Lower lobe of right lung (tissue), 2 donors: Measurements from ENCODE around the gene SNRK. TPM values are rescaled to one million over a fixed set of nuclear protein-coding genes. Genes with fewer than 3 reads are reported as not detected.

Source experiments
- ATAC-seq, 2 donors: fragments of 200-7000 bp; cut with Tn5 transposase; one replicate each; pipeline ENCODE4 v1.9.1; 2020 to 2022; ENCODE audit warnings: mild to moderate bottlenecking in 2 of 2, moderate library complexity in 2 of 2
- DNase-seq: peaks from one replicate; pipeline ENCODE4 v3.0.0-alpha.2; 2020
- H3K27ac ChIP-seq: fragments of 200-600 bp; one replicate; pipeline ENCODE4 v1.8.0; 2022
- H3K27me3 ChIP-seq: fragments of 200-600 bp; one replicate; pipeline ENCODE4 v1.8.0; 2022; ENCODE audit warnings: low read depth
- H3K36me3 ChIP-seq: fragments of 200-600 bp; one replicate; pipeline ENCODE4 v1.8.0; 2022; ENCODE audit warnings: mild to moderate bottlenecking
- H3K4me1 ChIP-seq: fragments of 200-600 bp; one replicate; pipeline ENCODE4 v1.8.0; 2022
- H3K4me3 ChIP-seq: fragments of 200-600 bp; one replicate; pipeline ENCODE4 v1.8.0; 2022; ENCODE audit warnings: mild to moderate bottlenecking
- H3K9me3 ChIP-seq: fragments of 200-600 bp; one replicate; pipeline ENCODE4 v1.8.0; 2022
- CTCF ChIP-seq: fragments of 200-600 bp; IDR thresholded peaks from one replicate; pipeline ENCODE4 v1.8.0; 2022; ENCODE audit warnings: antibody characterized with exemption, mild to moderate bottlenecking
- intact Hi-C: fragments of 100-400 bp; cut with DNase I; formaldehyde crosslinking; loops from one replicate; pipeline ENCODE4 v1.11.0; 2022
- total RNA-seq: library from RNA; stranded (reverse); fragmentation: NEBNext Ultra II Directional; extraction: Animal tissue kit (Norgen Biotek cat#: 25700); gene quantifications from one replicate; pipeline ENCODE4 v1.2.1, GENCODE V29; 2021
- donor health status: DM: no; HTN: yes; CAD: no; lungs with severe emphysema.

Gene SNRK
- total RNA-seq, 1 donor from 2014 or later: 55.1 TPM

- Histone ChIP-seq H3K36me3 (no peaks in the 10 kb centered on the region), H3K27ac (no peak overlapping the region), H3K27me3 (no peaks in the 10 kb centered on the region), H3K4me3 (no peak overlapping the region), H3K4me1 (peaks cover 47% of the 10 kb centered on the region), H3K9me3 (no peaks in the 10 kb centered on the region)
- intact Hi-C loops: no loop called here
- no peak for TF ChIP-seq CTCF
- no peak for DNase-seq
- no peak for ATAC-seq
Observed at GRCh38 chr3:43391621-43392020, 105.3 kb downstream of the SNRK start.

- no peak for TF ChIP-seq CTCF
- peak; percentile 41 to 67 for ATAC-seq
- no peak overlapping the region for H3K4me3 ChIP-seq
- H3K27ac ChIP-seq: peak overlapping the region; percentile 48
- intact Hi-C loops: no loop called here
- H3K27me3 ChIP-seq: no peaks in the 10 kb centered on the region
- no peaks in the 10 kb centered on the region for H3K9me3 ChIP-seq
- H3K4me1 ChIP-seq: peaks cover 31% of the 10 kb centered on the region
- H3K36me3 ChIP-seq: no peaks in the 10 kb centered on the region
- DNase-seq: peak; percentile 58
Observed at GRCh38 chr3:43394041-43394554, 107.8 kb downstream of the SNRK start.

GRCh38 chr3:43399034-43399433 lies 112.7 kb downstream of the SNRK start:
- no peak overlapping the region for H3K4me3 ChIP-seq
- intact Hi-C loops: no loop called here
- DNase-seq (no peak), ATAC-seq (no peak)
- H3K4me1 ChIP-seq: peaks cover 16% of the 10 kb centered on the region
- H3K27me3 ChIP-seq: no peaks in the 10 kb centered on the region
- TF ChIP-seq CTCF: no peak
- H3K36me3 ChIP-seq: no peaks in the 10 kb centered on the region
- H3K9me3 ChIP-seq: no peaks in the 10 kb centered on the region
- no peak overlapping the region for H3K27ac ChIP-seq

GRCh38 chr3:43400167-43400566 lies 113.8 kb downstream of the SNRK start:
- no peak for TF ChIP-seq CTCF
- ATAC-seq (no peak), DNase-seq (no peak)
- Histone ChIP-seq H3K36me3 (no peaks in the 10 kb centered on the region), H3K9me3 (no peaks in the 10 kb centered on the region), H3K27me3 (no peaks in the 10 kb centered on the region), H3K27ac (no peak overlapping the region), H3K4me1 (peaks cover 7% of the 10 kb centered on the region), H3K4me3 (no peak overlapping the region)
- intact Hi-C loops: no loop called here

Other genes with a start within 250 kb of the SNRK start
- gene POMGNT2, start 180.5 kb upstream of the SNRK start, total RNA-seq: 9.9 TPM